Measurements from ENCODE around the gene MINDY1. TPM values are rescaled to one million over a fixed set of nuclear protein-coding genes. Genes with fewer than 3 reads are reported as not detected.

The MINDY1 gene
- total and polyA plus RNA-seq, 7 donors = 4.4 to 26.0 (median 16.2) TPM

GRCh38 chr1:151010346-151010726, 3.6 kb upstream of the MINDY1 start:
- DNase-seq (no peak), ATAC-seq (no peak)
- Histone ChIP-seq H3K9me3 (no peaks in the 10 kb centered on the region), H3K27ac (no peak overlapping the region), H3K27me3 (ENCODE audit: insufficient read depth in 3 of 3, low read length in 2 of 3) (no peaks in the 10 kb centered on the region), H3K4me1 (peaks cover 31% of the 10 kb centered on the region), H3K4me3 (peak overlapping the region; percentile 22), H3K36me3 (ENCODE audit: insufficient read depth in 1 of 2, low read depth in 1 of 2) (peaks cover 0 to 16% of the 10 kb centered on the region in 2 donors)
- TF ChIP-seq CTCF (IDR thresholded peaks at IDR 0.05) = no peak
- intact Hi-C loops (cut with DNase I) = no loop called here
- WGBS, 3 donors = 90 to 92% (median 90%) methylated on average over 3 of the region's 3 CpGs

GRCh38 chr1:151009674-151010345, 3.1 kb upstream of the MINDY1 start:
- intact Hi-C loops (cut with DNase I) = no loop called here
- H3K36me3 ChIP-seq (ENCODE audit: insufficient read depth in 1 of 2, low read depth in 1 of 2) = peaks cover 0 to 16% of the 10 kb centered on the region in 2 donors
- ATAC-seq = no peak
- H3K9me3 ChIP-seq = no peaks in the 10 kb centered on the region
- H3K27me3 ChIP-seq (ENCODE audit: insufficient read depth in 3 of 3, low read length in 2 of 3) = no peaks in the 10 kb centered on the region
- DNase-seq = no peak
- peak overlapping the region; percentile 75 for H3K4me3 ChIP-seq
- peaks cover 37% of the 10 kb centered on the region for H3K4me1 ChIP-seq
- peak overlapping the region; percentile 89 for H3K27ac ChIP-seq
- WGBS, 3 donors = 97% methylated on average over 8 of the region's 8 CpGs
- no peak for TF ChIP-seq CTCF (IDR thresholded peaks at IDR 0.05)

GRCh38 chr1:151009206-151009587, 2.5 kb upstream of the MINDY1 start:
- WGBS, 3 donors = 38 to 61% (median 44%) methylated on average over 3 of the region's 3 CpGs
- no peak for TF ChIP-seq CTCF (IDR thresholded peaks at IDR 0.05)
- peaks cover 43% of the 10 kb centered on the region for H3K4me1 ChIP-seq
- H3K4me3 ChIP-seq = peak overlapping the region; percentile 75
- peaks cover 0 to 16% of the 10 kb centered on the region in 2 donors for H3K36me3 ChIP-seq (ENCODE audit: insufficient read depth in 1 of 2, low read depth in 1 of 2)
- intact Hi-C loops (cut with DNase I) = no loop called here
- ATAC-seq = no peak
- no peaks in the 10 kb centered on the region for H3K27me3 ChIP-seq (ENCODE audit: insufficient read depth in 3 of 3, low read length in 2 of 3)
- no peak for DNase-seq
- no peaks in the 10 kb centered on the region for H3K9me3 ChIP-seq
- peak overlapping the region; percentile 89 for H3K27ac ChIP-seq

- Histone ChIP-seq H3K4me1 (peaks cover 49% of the 10 kb centered on the region), H3K9me3 (no peaks in the 10 kb centered on the region), H3K27me3 (ENCODE audit: insufficient read depth in 3 of 3, low read length in 2 of 3) (no peaks in the 10 kb centered on the region), H3K36me3 (ENCODE audit: insufficient read depth in 1 of 2, low read depth in 1 of 2) (peaks cover 0 to 10% of the 10 kb centered on the region in 2 donors), H3K27ac (peak within 1 kb of the TSS; percentile 89), H3K4me3 (peak within 1 kb of the TSS; percentile 75)
- peak; percentile 92 to 96 (median 93) for ATAC-seq
- intact Hi-C loops (cut with DNase I) = no loop called here
- peak; percentile 97 to 99 for DNase-seq
- WGBS, 3 donors = 1% methylated on average over 64 to 69 of the region's 69 CpGs
- TF ChIP-seq CTCF (IDR thresholded peaks at IDR 0.05) = no peak
Measured at GRCh38 chr1:151008244-151009205, 1.8 kb upstream of the MINDY1 start, which contains the start of gene PRUNE1. PRUNE1 (plus strand) TSS chr1:151008449; CDS start chr1:151008633, 184 bp downstream.
